GM12801 (cell line): Measurements from ENCODE around the gene MATN1.

Experiments used
- CTCF ChIP-seq: IDR thresholded peaks from one replicate; pipeline ENCODE4 v1.5.1; 2011; ENCODE audit warnings: control low read depth; ENCODE audit not compliant: insufficient read length; ENCODE audit errors: extremely low read depth

MATN1 gene

GRCh38 chr1:30726773-30727684, 3.6 kb upstream of the MATN1 start:
- TF ChIP-seq CTCF = no peak

- no peak for TF ChIP-seq CTCF
These were observed 2.9 kb upstream of the MATN1 start for GRCh38 chr1:30726236-30726635.

- no peak for TF ChIP-seq CTCF
These were observed 2.2 kb upstream of the MATN1 start for GRCh38 chr1:30725450-30726095.

GRCh38 chr1:30724655-30725421, 1.5 kb upstream of the MATN1 start:
- no peak for TF ChIP-seq CTCF

- TF ChIP-seq CTCF = no peak
These were observed 790 bp upstream of the MATN1 start for GRCh38 chr1:30724175-30724574.

GRCh38 chr1:30721812-30722537, 1.4 kb downstream of the MATN1 start:
- TF ChIP-seq CTCF = no peak
